Activated T-cell treated with anti-CD3 and anti-CD28 coated beads for 4 hours (primary cell): Measurements from ENCODE around the gene CHAF1B.
A peak's percentile ranks its signal among the peaks of the same experiment; 100 is the strongest.

Experiments
- DNase-seq: peaks from one replicate; pipeline ENCODE4 v3.0.0-alpha.2; 2020

Gene CHAF1B

DNA sequence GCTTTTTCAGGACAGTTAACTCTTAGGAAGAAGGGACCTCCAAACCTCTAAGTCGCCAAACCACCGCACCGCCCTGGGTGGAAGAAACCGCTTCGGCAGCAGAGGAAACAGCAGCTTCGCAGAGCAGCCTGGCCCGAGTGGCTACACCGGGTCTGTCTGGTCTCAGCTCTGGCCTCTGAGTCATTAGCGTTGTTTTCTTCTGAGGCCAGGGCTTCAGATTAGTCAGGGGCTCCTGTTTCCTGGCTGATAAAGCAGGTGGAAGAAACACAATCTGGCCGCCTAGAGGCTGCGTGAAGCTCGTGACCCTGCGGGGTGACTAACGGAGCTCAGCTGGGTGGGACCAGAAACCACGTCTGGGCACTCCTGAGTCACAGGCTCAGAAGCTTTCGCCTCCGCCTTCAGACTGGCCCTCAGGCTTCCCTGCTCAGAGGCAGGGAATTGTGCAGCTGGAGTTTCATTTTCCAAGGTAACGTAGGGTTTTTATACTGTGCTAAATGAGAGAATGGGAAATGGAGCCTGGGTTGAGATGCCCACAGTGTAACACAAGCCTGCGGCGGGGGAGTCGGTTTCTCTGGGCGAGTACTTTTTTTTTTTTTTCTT is 44.9 kb downstream of the CHAF1B start:
- DNase-seq: peak; percentile 40

DNA sequence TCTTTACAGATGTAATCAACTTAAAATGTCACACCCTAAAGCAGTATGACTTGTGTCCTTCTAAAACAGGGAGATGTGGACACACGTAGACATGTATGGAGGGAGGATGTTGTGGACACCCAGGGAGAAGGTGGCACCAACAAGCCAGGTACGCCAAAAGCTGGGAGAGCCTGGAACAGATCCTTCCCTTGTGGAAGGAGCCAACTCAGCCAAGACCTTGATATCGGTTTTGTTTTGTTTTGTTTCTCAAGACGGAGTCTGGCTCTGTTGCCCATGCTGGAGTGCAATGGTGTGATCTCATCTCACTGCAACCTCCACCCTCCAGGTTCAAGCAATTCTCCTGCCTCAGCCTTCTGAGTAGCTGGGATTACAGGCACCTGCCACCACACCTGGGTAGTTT is 45.6 kb downstream of the CHAF1B start:
- no peak for DNase-seq

DNA sequence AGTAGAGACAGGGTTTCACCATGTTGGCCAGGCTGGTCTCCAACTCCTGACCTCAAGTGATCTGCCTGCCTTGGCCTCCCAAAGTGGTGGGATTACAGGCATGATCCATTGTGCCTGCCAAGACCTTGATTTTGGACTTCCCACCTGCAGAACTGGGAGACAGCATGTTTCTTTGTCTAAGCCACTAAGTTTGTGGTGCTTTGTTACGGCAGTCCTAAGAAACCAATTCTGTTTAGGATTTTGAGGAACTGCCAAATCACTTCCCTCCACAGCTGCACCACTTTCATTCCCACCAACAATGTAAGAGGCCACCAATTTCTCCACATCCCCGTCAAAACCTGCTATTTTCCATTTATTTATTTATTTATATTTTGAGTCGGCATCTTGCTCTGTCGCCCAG is 46.1 kb downstream of the CHAF1B start:
- no peak for DNase-seq

DNA sequence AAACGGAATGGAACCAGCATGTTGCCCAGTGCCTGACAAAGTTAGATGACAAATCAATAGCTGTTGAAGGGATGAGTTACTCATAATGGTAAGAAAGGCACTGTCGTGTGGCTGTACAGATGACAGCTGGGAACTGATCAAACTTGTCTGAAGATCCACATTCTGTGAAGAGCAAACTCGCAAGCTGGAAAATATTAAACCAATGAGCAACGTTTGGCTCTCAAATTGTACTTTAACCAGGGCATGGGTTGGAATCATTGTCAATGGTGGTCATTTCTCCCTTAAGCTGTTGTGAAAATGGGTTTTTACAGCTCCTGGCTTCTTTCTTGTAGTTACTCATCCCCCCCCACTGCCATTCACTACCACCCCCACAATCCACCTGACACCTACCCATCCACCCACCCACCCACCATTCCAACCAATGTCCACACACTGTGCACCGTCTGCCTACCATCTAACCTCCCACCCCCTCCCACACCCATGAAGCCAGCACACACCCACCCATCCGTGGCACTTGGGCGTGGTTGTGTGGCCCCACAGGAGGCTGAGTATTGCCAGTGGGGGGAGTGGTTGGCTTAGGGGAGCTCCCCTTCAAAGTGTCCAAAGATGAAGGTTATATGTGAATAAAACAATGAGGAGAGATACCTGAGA is 48.0 kb downstream of the CHAF1B start:
- no peak for DNase-seq

DNA sequence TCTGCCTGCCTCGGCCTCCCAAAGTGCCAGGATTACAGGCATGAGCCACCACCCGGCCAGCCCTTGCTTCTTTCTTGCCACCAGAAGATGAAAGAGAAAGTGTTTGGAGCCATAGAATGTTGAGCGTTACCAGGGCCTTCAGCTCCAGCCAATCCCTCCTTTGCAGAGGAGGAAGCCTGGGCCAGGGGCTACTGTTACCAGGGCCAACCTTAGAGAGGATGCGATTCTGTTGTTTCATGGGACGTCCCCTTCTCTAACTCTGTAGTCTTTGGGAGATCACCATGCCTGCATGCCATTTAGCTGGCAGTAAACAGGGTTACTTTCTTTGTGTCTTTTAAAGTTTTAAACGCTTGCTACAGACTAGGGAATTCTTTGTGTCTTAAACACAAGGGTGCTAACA is 49.0 kb downstream of the CHAF1B start:
- DNase-seq: no peak

DNA sequence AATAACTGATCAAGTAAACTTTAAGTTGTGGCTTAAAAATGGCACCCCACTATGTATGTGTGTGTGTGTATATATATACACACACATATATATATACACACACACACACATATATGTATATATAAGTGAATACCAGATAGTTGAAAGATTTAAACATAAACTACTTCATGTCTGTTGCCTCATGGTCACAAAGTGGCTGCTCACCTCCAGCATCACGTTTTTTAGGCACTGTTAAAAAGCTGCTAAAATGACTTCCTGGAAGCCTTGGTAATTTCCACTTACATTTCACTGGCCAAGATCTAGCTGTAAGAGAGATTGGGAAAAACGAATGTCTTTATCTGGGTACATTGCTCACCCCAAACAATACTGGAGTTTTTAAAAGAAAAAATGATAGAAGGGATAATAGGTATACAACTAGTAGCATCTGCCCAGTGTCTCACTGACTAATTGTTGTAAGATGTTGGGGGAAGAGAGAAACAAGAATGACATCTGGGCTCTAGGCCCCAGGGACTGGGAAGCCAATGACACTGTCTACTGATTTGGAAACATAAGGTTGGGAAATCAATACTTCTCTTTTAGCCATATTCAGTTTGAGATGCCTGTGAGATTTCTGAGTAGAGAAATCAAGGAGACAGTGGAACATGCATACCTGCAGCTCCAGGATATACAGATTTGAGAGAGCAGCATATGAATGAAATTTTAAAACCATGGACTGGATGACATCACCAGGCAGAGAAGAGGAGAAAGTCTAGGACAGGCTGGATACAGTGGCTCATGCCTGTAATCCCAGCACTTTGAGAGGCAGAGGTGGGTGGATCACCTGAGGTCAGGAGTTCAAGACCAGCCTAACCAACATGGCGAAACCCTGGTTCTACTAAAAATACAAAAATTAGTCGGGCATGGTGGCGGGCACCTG is 51.9 kb downstream of the CHAF1B start:
- no peak for DNase-seq

DNA sequence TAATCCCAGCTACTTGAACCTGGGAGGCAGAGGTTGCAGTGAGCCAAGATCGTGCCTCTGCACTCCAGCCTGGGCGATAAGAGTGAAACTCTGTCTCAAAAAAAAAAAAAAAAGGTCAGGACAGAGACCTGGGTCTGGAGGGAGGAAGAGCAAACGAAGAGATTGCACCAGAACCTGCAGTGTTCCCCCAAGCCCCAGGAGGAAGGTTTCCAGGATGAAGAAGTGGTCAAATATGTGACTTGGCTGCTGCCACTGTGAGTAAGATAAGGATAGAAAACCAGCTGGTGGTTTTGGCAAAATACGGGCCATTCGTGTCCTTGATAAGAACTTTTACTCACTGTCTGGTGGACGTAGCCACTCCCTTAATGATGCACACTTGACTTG is 52.5 kb downstream of the CHAF1B start:
- no peak for DNase-seq

DNA sequence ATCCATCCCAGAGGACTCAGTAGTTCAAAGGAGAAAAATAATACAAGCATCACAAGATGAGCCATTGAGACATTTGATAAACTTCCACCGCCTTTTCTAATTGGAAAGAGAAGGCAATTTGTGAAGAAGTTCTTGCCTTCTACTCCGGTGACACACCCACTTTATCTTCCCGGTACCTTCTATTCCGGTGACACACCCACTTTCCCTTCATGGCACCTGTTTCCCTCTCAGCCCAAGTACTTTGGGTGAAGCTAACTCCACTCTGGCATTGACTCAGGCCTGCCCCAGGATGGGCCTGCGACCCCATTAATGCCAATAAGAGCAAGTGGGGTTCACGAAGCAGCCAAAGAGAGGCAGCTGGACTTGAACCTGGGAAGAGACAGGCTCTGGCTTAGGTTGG is 56.5 kb downstream of the CHAF1B start:
- no peak for DNase-seq

DNA sequence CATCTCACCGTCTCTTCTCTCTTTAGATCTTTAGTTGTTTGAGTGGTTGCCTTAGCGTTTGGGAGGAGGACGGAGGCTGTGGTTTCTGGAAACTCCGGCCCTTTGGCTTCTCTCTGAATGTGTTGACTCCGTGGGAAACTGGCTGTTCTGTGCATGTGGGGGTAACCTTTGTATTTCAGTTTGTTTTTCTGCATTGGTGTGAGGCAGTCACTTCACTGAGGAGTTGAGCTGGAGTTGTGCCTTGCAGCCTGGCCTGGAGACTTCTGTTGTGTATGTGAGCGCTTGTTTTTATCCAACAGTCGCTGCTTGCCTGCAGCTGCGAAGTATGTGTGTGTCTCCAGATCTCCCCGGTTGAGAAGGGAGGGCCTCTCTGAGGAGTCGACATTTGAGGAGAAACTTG is 61.1 kb downstream of the CHAF1B start:
- no peak for DNase-seq

DNA sequence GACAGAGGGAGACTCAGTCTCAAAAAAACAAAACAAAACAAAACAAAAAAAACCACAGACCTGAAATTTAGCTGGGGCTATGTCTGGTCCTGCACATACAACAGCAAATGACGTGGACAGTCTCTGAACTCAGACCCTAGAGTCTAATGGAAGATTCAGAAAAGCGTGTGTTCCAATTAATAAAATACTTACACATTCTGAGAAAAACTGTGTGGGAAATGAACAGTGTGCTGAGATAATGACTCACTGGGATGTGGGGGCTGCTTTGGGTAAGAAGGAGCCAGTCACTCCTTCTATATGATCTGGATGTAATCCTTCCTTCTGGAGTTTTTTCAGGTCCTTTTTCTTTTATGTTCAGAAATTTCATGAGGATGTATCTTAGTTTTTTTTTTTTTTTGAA is 65.3 kb downstream of the CHAF1B start:
- DNase-seq: no peak

DNA sequence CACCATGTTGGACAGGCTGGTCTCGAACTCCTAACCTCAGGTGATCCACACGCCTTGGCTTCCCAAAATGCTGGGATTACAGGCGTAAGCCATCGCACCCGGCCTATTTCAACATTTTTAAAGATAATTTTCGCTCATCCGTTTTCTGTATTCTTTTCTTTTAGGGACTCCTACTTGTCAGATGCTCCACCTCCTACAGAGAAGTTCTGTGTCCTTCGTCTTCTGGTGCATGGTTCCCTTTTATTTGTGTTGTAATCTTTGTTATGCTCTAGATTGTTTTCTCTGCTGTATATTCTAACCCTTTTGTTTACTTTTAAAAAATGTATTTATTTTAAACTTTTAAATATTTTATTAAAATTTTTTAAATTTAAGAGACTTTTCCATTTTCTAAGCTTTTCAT is 66.3 kb downstream of the CHAF1B start:
- DNase-seq: no peak

DNA sequence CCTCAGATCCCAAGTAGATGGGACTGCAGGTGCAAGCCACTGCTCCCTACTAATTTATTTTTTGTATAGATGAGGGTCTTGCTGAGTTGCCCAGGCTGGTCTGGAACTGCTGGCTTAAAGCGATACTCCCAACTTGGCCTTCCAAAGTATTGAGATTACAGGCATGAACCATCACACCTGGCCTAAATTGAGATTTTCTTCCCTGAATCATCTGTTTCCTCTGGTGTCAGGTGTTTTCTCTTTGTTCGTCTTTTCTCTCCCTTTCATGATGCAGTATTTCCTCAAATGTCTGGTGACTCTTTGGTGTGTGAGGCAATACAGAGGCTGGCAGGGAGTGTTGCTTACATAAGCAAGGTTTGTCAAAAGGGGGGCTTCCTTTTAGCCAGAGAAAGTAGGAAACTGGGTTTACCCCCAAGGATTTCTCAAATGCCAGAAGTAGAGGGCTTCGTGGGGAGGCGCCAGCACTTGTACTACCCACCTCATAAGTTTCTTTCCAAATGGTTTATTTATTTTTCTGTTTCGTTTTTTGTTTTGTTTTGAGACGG is 67.2 kb downstream of the CHAF1B start:
- no peak for DNase-seq

DNA sequence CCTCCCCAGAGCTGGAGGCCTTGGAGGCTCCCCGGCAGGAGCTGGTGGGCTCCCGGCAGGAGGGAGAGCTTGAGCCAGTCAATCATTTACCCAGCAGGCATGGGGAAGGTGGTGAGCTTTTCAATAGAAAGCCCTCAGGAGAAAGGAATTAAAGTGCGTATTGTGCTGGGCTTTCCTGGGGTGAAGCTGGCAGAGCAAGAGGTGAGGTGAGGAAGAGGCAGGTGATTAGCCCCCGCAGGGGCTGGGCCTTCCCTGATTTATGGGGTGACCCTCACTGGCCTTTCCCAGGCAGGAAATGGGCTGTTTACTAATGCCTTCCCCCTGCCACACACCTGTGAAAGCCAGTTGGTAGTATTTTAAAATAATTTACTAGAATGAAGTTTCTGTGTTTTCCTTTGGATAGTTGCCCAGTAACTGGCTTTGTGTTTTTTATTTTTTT is 68.9 kb downstream of the CHAF1B start:
- DNase-seq: no peak

DNA sequence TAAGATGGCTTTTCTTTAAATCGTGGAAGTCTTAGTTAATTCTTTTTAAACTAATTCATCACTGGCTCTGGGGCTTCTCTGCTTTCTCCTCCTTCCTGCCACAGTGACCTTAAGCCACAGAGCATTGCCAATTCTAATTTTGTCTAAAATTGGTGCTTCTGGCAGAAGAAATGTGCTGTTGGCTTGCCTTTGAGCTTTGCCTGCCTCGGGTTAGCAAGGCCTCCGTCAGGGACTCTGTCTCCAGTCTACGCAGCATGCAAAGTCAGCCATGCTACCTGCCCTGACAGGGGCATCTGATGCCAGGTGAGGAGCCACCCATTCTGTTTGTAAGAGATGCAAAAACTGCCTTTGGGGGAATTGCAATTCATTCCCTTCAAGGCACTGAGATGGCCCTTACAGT is 69.5 kb downstream of the CHAF1B start:
- no peak for DNase-seq

DNA sequence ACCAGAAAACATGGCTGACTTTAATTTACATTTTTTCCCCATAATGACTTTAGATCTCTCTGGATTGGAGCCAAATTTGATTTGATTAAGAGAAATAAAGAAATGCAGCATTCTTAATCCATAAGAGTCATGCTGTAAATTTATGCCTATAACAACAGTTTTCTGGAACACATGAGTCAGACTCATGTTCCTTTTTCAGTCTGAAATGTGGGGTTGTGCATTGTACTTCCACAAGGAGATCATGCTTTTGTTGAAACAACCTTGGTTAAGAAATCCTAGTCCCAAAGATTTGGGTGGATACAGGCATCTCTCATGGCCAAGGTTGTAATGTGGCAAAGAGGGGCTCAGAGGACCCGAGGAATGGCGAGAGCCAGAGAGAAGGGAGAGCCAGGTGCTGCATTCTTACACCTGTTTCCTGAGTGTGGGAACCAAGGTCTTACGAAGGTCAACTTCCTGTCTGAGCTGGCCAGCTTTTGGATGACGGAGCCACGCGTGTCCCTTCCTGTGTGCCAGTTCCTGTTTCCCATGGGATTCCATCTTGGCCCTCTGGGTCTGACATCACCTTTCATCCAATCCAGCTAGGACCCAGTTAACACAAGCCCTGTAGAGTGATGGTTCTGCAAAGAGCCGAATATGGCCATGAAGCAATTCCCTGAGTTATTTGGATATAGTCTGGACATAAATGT is 71.7 kb downstream of the CHAF1B start:
- no peak for DNase-seq

DNA sequence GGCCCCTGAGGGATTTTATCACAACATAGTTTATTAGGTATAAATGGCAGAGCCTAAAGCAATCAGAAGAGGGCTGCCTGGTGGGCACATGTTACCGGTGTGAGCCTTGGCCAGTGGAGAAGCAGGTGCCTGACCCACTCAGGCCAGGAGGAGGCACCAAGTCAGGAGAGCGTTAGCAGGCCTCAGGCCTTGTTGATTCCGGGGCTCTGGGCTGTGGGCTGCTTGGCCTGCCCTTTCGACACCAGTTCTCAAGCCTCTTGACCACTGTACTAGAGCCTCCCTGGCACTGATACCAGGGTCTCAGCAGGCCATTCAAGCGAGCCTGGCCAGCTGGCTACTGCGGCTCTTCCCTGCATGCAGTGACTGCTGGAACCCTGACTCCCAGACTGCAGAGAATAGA is 73.9 kb downstream of the CHAF1B start:
- DNase-seq: no peak

DNA sequence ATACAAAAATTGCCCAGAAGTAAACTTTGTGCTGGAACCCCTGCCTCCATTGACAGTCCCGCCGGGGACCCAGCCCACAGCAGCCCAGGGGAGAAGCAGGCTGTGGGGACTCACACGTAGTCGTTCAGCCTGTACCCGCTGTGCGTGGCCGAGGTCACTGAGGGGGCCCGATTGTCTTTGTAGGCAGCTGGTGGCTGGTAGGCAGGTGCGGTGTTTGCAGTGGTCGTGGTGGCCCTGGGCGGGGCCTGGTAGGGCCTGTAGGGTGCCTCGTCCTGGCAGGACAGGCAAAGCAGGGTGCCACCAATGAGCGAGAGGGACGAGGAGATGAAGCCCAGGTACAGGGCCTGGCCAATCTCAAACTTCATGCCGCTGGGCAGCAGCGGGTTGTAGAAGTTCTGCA is 75.7 kb downstream of the CHAF1B start:
- DNase-seq: no peak

DNA sequence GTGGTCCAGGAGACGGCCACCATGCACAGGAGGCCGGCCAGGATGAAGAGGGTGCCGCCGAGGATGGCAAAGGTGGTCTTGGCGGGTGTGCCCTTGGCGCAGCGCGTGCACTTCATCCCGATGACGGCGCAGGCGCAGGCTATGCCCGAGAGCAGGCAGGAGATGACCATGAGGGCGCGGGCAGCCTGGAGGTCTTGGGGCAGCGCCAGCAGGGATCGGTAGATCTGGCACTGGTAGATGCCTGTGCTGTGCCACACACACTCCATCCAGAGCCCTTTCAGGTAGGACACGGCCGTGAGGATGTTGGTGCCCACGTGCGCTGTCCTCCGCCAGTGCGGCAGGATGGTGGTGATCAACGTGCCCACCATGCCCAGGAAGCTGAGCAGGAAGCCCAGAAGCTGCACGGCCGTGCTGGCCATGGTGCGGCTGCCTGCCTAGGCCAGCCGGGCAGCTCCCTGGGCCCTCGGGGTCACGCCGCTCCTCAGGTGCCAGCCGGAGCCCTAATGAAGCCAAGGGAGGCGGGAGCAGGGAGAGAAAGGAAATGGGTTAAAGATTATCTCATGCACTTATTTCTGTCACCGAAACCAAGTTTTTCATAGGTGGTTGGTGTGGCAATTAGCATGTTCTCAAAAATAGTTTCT is 76.2 kb downstream of the CHAF1B start:
- no peak for DNase-seq

DNA sequence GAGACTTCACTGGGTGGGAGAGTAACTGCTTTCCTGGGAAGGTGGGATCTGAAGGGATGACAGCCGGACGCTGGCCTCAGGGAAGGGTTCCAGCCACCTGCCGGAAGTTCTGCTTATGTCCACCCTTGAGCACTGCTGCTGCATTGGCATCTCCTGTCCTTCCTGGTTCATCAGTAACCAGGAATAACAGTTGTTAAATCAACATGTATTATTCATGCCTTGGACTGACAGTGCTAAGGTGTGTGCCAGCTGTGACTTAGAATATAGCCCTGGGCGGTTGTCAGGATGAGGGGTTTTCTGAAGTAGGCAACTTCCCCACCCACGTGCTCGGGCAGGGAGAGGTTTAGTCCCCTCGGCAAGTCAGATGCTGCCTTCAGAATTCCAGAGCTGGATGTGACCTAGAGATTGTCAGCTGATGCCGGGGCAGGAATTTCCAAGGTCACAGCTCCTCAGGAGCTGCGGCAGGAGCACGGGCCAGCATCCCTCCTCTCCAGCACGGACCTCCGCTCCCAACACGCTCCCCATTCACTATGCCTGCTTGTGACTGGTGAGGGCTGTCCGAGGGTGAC is 76.8 kb downstream of the CHAF1B start:
- no peak for DNase-seq

DNA sequence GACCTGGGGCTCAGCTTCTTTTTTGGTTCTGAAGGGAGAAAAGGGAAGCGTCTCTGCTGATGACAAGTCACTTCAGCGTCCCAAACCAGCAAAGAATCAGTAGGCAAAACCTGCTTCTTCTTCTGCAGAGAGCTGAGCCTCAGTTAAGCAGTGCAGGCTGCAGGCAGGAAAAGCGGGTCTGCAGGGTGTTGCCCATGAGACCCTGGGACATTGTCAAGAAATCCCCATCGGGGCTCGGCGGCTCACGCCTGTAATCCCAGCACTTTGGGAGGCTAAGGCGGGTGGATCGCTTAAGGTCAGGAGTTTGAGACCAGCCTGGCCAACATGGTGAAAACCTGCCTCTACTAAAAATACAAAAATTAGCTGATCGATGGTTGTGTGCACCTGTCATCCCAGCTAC is 78.0 kb downstream of the CHAF1B start:
- DNase-seq: no peak

DNA sequence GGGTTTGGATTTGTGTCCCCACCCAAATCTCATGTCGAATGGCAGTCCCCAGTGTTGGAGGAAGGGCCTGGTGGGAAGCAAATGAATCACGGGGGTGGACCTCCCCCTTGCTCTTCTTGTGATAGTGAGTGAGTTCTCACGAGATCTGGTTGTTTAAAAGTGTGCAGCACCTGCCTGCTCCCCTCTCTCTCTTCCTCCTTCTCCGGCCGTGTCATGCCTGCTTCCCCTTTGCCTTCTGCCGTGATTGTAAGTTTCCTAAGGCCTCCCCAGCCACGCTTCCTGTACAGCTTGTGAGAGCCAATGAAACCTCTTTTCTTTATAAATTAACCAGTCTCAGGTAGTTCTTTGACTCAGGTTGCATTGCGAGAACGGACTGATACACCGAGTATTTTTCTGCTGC is 78.8 kb downstream of the CHAF1B start:
- no peak for DNase-seq

DNA sequence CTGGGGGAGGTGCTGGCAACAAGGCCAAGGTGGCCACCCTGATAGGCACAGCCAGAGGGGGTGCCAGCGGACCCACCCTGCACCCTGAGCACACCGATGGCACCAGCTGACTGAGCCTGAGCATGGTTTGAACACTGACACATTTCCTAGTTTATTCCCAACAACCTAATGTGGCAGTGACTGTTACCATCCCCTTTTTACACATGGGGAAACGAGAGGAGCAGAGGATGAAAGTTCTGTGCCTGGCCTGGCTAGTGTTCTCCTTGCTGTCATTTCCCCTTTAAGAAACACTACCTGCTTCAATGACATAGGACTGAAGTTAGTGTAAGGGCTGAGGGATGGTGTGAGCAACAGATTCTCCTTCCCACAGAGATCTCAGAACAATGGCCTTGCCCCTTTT is 79.4 kb downstream of the CHAF1B start:
- DNase-seq: no peak
